Daoy (cell line): ENCODE results near the gene BSND. TPM values are rescaled to one million over a fixed set of nuclear protein-coding genes. Genes with fewer than 3 reads are reported as not detected.
"Not testable (repeated sequence)": the region's sequence is repeated elsewhere in the genome, so short reads cannot be mapped to it uniquely, and the experiment has no call there.

Experiments
- DNase-seq: peaks from one replicate; pipeline ENCODE4 v3.0.0-alpha.2; 2015; ENCODE audit warnings: low read depth
- total RNA-seq: library from RNA; depleted of rRNA; stranded (reverse); fragments of >200 nt; shearing (Covaris generic); gene quantifications from 2 replicates; pipeline ENCODE4 v1.2.3, GENCODE V29; 2014

Gene BSND
- total RNA-seq, 1 experiment from 2014 or later: not detected

GRCh38 chr1:55015731-55016620 lies 17.2 kb downstream of the BSND start:
- no peak for DNase-seq

GRCh38 chr1:55018395-55018794 lies 19.7 kb downstream of the BSND start:
- DNase-seq: no peak

GRCh38 chr1:55021942-55022546 lies 23.3 kb downstream of the BSND start:
- peak; percentile 95 for DNase-seq

GRCh38 chr1:55024163-55024562 lies 25.4 kb downstream of the BSND start:
- not testable (repeated sequence) for DNase-seq

GRCh38 chr1:55026682-55027081 lies 27.9 kb downstream of the BSND start:
- not testable (repeated sequence) for DNase-seq

GRCh38 chr1:55031098-55031497 lies 32.4 kb downstream of the BSND start:
- not testable (repeated sequence) for DNase-seq

GRCh38 chr1:55033265-55033614 lies 34.5 kb downstream of the BSND start:
- DNase-seq: no peak

- no peak for DNase-seq
These were observed 35.9 kb downstream of the BSND start for GRCh38 chr1:55034476-55035133.

GRCh38 chr1:55035904-55036303 lies 37.2 kb downstream of the BSND start:
- DNase-seq: no peak

GRCh38 chr1:55037733-55038551 lies 39.2 kb downstream of the BSND start:
- no peak for DNase-seq

- no peak for DNase-seq
These were observed 39.8 kb downstream of the BSND start for GRCh38 chr1:55038552-55038838.

GRCh38 chr1:55038974-55039341 lies 40.2 kb downstream of the BSND start:
- DNase-seq: no peak

- DNase-seq: peak; percentile 34
These were observed 40.8 kb downstream of the BSND start, which contains the start of gene PCSK9 for GRCh38 chr1:55039342-55040082. TSS of gene PCSK9 (plus strand) at chr1:55039548. CDS start at chr1:55039838, 290 bp downstream.

- DNase-seq: no peak
These were observed 41.6 kb downstream of the BSND start for GRCh38 chr1:55040083-55040932.

- DNase-seq: no peak
These were observed 42.3 kb downstream of the BSND start for GRCh38 chr1:55040933-55041494.

- DNase-seq: no peak
These were observed 42.9 kb downstream of the BSND start for GRCh38 chr1:55041613-55042012.

GRCh38 chr1:55043011-55043410 lies 44.3 kb downstream of the BSND start:
- no peak for DNase-seq

GRCh38 chr1:55043726-55044125 lies 45.0 kb downstream of the BSND start:
- no peak for DNase-seq

- DNase-seq: no peak
These were observed 46.1 kb downstream of the BSND start for GRCh38 chr1:55044617-55045397.
